ENCODE measurements around the gene TINCR.

- TF ChIP-seq CTCF (IDR thresholded peaks at IDR 0.05; ENCODE audit: low read depth, low read length, missing input control) = no peak
- TF ChIP-seq REST (IDR thresholded peaks at IDR 0.05) = no peak
- no peak for TF ChIP-seq MAX (IDR thresholded peaks at IDR 0.05)
- no peak for TF ChIP-seq EGR1 (IDR thresholded peaks at IDR 0.05; ENCODE audit: low read depth in 2 of 2)
- TF ChIP-seq TAF1 (conservative IDR thresholded peaks at IDR 0.05) = no peak
- no peak for TF ChIP-seq RAD21 (IDR thresholded peaks at IDR 0.05)
- TF ChIP-seq YY1 (IDR thresholded peaks at IDR 0.05) = no peak
- no peak for TF ChIP-seq JUND (IDR thresholded peaks at IDR 0.05)
- no peak for TF ChIP-seq RXRA (IDR thresholded peaks at IDR 0.05)
- TF ChIP-seq ATF3 (IDR thresholded peaks at IDR 0.05) = no peak
- no peak for TF ChIP-seq HNF4G (IDR thresholded peaks at IDR 0.05)
These were observed 28.0 kb upstream of the TINCR start for GRCh38 chr19:5595745-5596144.

All from liver (tissue), 3 donors.